Activated CD4-positive, alpha-beta T cell treated with anti-CD3 and anti-CD28 coated beads, Interleukin-2, amount 10 ng/mL, durations not matched to agents 24 days and 14 days (primary cell): Measurements from ENCODE around the gene MYH15. TPM values are rescaled to one million over a fixed set of nuclear protein-coding genes. Genes with fewer than 3 reads are reported as not detected.
A peak's percentile ranks its signal among the peaks of the same experiment; 100 is the strongest.

Experiments used
- DNase-seq: peaks from one replicate; pipeline ENCODE4 v3.0.0; 2022
- H3K27ac Mint-ChIP-seq: one replicate; pipeline ENCODE4 v1.8.0; 2022; ENCODE audit warnings: mild to moderate bottlenecking, mixed read lengths
- H3K27me3 Mint-ChIP-seq: one replicate; pipeline ENCODE4 v1.8.0; 2022; ENCODE audit warnings: mixed read lengths
- H3K36me3 Mint-ChIP-seq: one replicate; pipeline ENCODE4 v1.8.0; 2022; ENCODE audit warnings: low read depth, mild to moderate bottlenecking, mixed read lengths
- H3K4me1 Mint-ChIP-seq: one replicate; pipeline ENCODE4 v1.8.0; 2021; ENCODE audit warnings: mixed read lengths
- H3K4me3 Mint-ChIP-seq: one replicate; pipeline ENCODE4 v1.8.0; 2022; ENCODE audit warnings: mild to moderate bottlenecking, moderate library complexity, mixed read lengths
- H3K9me3 Mint-ChIP-seq: one replicate; pipeline ENCODE4 v1.8.0; 2021; ENCODE audit warnings: mixed read lengths
- intact Hi-C: fragments of 100-400 bp; cut with micrococcal nuclease; formaldehyde crosslinking; loops from one replicate; pipeline ENCODE4 v1.15.1; 2023
- total RNA-seq: library from RNA; stranded (reverse); gene quantifications from 2 replicates; pipeline ENCODE4 v1.2.3, GENCODE V29; 2022

MYH15 gene
- total RNA-seq, 1 donor from 2014 or later: 0.12 TPM

GRCh38 chr3:108525971-108526370 lies 15.6 kb upstream of the MYH15 start:
- intact Hi-C loops: no loop called here
- Mint-ChIP-seq H3K36me3 (no peaks in the 10 kb centered on the region), H3K27me3 (peaks cover 27% of the 10 kb centered on the region), H3K27ac (no peak overlapping the region), H3K4me1 (no peaks in the 10 kb centered on the region), H3K4me3 (no peak overlapping the region), H3K9me3 (no peaks in the 10 kb centered on the region)
- DNase-seq: peak; percentile 25

DNA sequence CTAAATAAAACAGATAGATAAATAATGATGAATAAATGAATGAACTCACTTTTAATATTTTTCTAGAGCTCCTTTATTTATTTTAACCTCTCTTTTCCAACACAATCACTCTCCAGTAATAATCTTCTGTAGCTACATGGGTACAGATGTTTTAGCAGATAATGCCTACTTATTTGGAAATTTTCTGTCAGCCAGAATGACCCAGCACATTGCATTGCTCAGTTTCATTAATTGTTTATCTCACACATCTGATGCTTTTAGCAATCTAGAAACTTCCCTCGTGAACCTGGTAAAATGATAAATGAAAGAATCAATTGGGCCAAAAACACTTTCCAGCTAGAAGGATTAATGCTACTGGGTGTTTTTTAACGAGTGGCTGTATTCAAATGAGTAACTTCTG lies 14.9 kb upstream of the MYH15 start:
- intact Hi-C loops: no loop called here
- DNase-seq: peak; percentile 0
- peaks cover under 1% of the 10 kb centered on the region for H3K9me3 Mint-ChIP-seq
- H3K27me3 Mint-ChIP-seq: peaks cover 22% of the 10 kb centered on the region
- no peak overlapping the region for H3K27ac Mint-ChIP-seq
- no peaks in the 10 kb centered on the region for H3K4me1 Mint-ChIP-seq
- no peaks in the 10 kb centered on the region for H3K36me3 Mint-ChIP-seq
- no peak overlapping the region for H3K4me3 Mint-ChIP-seq

GRCh38 chr3:108524537-108524936 lies 14.1 kb upstream of the MYH15 start:
- Mint-ChIP-seq H3K27ac (no peak overlapping the region), H3K36me3 (no peaks in the 10 kb centered on the region), H3K9me3 (peaks cover 4% of the 10 kb centered on the region), H3K27me3 (peaks cover 17% of the 10 kb centered on the region), H3K4me1 (no peaks in the 10 kb centered on the region), H3K4me3 (no peak overlapping the region)
- DNase-seq: no peak
- intact Hi-C loops: no loop called here

GRCh38 chr3:108518895-108519294 lies 8.5 kb upstream of the MYH15 start:
- Mint-ChIP-seq H3K27ac (no peak overlapping the region), H3K4me3 (no peak overlapping the region), H3K36me3 (no peaks in the 10 kb centered on the region), H3K4me1 (no peaks in the 10 kb centered on the region), H3K9me3 (peaks cover 4% of the 10 kb centered on the region), H3K27me3 (peaks cover 23% of the 10 kb centered on the region)
- DNase-seq: no peak
- intact Hi-C loops: no loop called here

DNA sequence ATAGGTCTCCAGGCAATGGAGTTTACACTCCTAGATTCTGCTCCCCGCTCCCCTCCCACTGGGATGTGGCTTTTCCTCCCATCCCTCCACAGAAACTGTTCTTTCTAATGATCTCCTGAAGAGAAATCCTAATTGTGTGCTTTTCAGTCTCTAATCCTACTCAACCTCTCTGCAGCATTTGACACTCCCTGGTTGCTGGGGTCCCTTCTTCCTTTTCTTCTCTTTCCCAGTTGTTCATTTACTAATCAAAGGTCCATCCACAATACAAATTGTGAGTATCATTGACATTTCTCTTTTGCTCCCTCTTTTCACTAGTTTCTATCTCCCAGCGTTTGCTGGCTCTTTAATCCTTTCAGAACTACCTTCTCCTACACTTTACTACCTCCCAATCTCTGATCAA lies 6.5 kb upstream of the MYH15 start:
- no peaks in the 10 kb centered on the region for H3K36me3 Mint-ChIP-seq
- no peak for DNase-seq
- H3K4me3 Mint-ChIP-seq: no peak overlapping the region
- peaks cover 2% of the 10 kb centered on the region for H3K4me1 Mint-ChIP-seq
- intact Hi-C loops: no loop called here
- peaks cover 18% of the 10 kb centered on the region for H3K27me3 Mint-ChIP-seq
- H3K9me3 Mint-ChIP-seq: peaks cover 4% of the 10 kb centered on the region
- no peak overlapping the region for H3K27ac Mint-ChIP-seq

DNA sequence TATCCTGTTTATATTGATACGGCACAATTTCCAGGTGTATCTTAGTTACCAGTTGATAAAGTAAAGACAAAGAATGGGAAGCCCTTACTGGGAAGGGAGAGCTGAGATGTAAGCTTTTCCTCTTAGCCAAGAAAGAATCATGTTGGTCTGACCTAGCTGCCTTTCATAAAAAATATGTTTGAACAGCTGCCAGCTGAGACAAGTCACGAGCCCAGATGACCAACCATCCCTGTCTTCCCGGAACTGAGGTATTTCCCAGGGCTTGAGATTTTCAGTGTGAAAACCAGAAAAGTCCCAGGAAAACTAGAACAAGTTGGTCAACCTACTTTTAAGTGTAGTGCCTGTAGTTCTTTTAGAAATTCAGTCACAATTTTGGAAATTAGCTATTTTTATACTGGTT lies 3.6 kb upstream of the MYH15 start:
- Mint-ChIP-seq H3K36me3 (no peaks in the 10 kb centered on the region), H3K27me3 (peaks cover 13% of the 10 kb centered on the region), H3K4me3 (no peak overlapping the region)

DNA sequence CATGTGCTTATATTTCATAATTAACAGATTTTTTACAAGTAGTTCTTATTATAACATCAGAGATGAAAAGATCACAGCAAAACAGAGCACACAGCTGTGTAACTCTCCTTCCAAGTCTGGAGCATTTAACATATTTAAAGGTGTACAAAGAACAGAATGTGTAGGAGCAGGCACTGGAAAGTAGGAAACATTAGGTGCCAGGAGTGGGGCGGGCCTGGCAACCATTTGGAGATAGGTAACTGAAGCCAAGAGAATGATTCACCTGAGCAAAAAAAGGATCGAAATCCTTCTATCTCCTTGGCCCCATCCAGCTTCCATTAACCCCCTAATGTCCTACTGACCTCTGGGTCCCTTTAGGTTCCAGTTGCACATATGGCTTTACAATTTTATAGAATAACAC lies 2.3 kb upstream of the MYH15 start:
- H3K9me3 Mint-ChIP-seq: no peaks in the 10 kb centered on the region

More for the DNA sequence above, 3.6 kb upstream of the MYH15 start:
- no peaks in the 10 kb centered on the region for H3K9me3 Mint-ChIP-seq
- intact Hi-C loops: no loop called here
- no peak overlapping the region for H3K27ac Mint-ChIP-seq
- peaks cover 2% of the 10 kb centered on the region for H3K4me1 Mint-ChIP-seq
- DNase-seq: no peak

DNA sequence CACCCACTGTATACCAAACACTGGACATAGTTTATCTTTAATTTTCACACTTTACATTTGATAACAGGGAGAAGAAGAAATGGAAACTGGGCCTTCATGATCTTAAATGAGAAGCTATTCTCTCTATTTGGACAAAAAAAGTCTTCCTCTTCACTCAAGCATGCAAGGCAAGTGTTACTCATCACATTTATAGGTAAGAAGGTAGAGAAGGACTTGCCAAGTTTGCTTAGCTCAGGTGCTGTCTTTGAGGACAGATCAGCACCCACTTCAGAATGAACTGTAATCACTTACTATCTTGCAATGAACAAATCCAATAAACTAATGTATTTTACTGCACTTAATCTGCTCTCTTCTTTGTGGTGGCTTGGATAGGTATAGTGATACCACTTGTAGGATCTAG lies 1.1 kb upstream of the MYH15 start:
- DNase-seq: no peak
- intact Hi-C loops: no loop called here
- H3K27me3 Mint-ChIP-seq: peaks cover 5% of the 10 kb centered on the region

More for the DNA sequence above, 2.3 kb upstream of the MYH15 start:
- no peaks in the 10 kb centered on the region for H3K36me3 Mint-ChIP-seq
- peaks cover 10% of the 10 kb centered on the region for H3K27me3 Mint-ChIP-seq
- no peak for DNase-seq
- H3K27ac Mint-ChIP-seq: no peak overlapping the region
- no peak overlapping the region for H3K4me3 Mint-ChIP-seq
- H3K4me1 Mint-ChIP-seq: peaks cover 2% of the 10 kb centered on the region
- intact Hi-C loops: no loop called here

DNA sequence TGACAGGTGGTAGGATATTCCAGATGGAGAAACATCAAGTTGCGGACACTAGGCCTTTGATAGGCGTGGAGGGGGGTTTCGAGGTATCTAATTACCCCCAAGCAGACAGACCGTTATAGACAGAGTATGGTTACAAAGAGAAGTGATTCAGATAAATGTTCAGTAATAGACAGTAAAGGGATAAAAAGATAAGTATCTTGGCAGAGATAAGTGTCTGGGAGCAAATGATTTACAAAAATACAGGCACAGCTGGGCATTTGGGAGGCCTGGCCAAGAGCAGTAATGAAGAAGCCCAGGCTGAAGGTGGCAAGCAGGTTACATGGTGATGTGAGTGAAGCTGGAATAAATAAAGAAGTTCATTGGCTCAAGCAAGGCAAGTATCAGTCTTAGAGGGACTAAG lies 659 bp upstream of the MYH15 start:
- H3K27me3 Mint-ChIP-seq: peaks cover 8% of the 10 kb centered on the region

More for the DNA sequence above, 1.1 kb upstream of the MYH15 start:
- H3K4me3 Mint-ChIP-seq: no peak overlapping the region
- no peak overlapping the region for H3K27ac Mint-ChIP-seq
- no peaks in the 10 kb centered on the region for H3K36me3 Mint-ChIP-seq
- no peaks in the 10 kb centered on the region for H3K9me3 Mint-ChIP-seq
- peaks cover 2% of the 10 kb centered on the region for H3K4me1 Mint-ChIP-seq

GRCh38 chr3:108509871-108510270 lies 525 bp downstream of the MYH15 start:
- Mint-ChIP-seq H3K4me3 (no peak overlapping the region), H3K27ac (no peak overlapping the region), H3K4me1 (peaks cover 2% of the 10 kb centered on the region), H3K9me3 (no peaks in the 10 kb centered on the region), H3K36me3 (no peaks in the 10 kb centered on the region), H3K27me3 (peaks cover 4% of the 10 kb centered on the region)
- intact Hi-C loops: no loop called here
- DNase-seq: no peak

More for the DNA sequence above, 659 bp upstream of the MYH15 start:
- no peak overlapping the region for H3K4me3 Mint-ChIP-seq
- H3K9me3 Mint-ChIP-seq: no peaks in the 10 kb centered on the region
- intact Hi-C loops: no loop called here
- no peak for DNase-seq
- H3K27ac Mint-ChIP-seq: no peak overlapping the region
- H3K36me3 Mint-ChIP-seq: no peaks in the 10 kb centered on the region
- peaks cover 2% of the 10 kb centered on the region for H3K4me1 Mint-ChIP-seq

- peaks cover 2% of the 10 kb centered on the region for H3K4me1 Mint-ChIP-seq
- H3K4me3 Mint-ChIP-seq: no peak overlapping the region
- intact Hi-C loops: no loop called here
- no peak for DNase-seq
- H3K27ac Mint-ChIP-seq: no peak overlapping the region
- peaks cover 6% of the 10 kb centered on the region for H3K27me3 Mint-ChIP-seq
- H3K9me3 Mint-ChIP-seq: no peaks in the 10 kb centered on the region
- no peaks in the 10 kb centered on the region for H3K36me3 Mint-ChIP-seq
Observed at GRCh38 chr3:108509263-108509662, 1.1 kb downstream of the MYH15 start.

- no peak overlapping the region for H3K27ac Mint-ChIP-seq
- intact Hi-C loops: no loop called here
- H3K27me3 Mint-ChIP-seq: peaks cover 8% of the 10 kb centered on the region
- H3K36me3 Mint-ChIP-seq: no peaks in the 10 kb centered on the region
- no peak for DNase-seq
- H3K4me3 Mint-ChIP-seq: no peak overlapping the region
- no peaks in the 10 kb centered on the region for H3K9me3 Mint-ChIP-seq
- no peaks in the 10 kb centered on the region for H3K4me1 Mint-ChIP-seq
Observed at GRCh38 chr3:108507902-108508301, 2.5 kb downstream of the MYH15 start.

GRCh38 chr3:108505811-108506210 lies 4.6 kb downstream of the MYH15 start:
- DNase-seq: no peak
- Mint-ChIP-seq H3K27me3 (peaks cover 8% of the 10 kb centered on the region), H3K4me1 (no peaks in the 10 kb centered on the region), H3K27ac (no peak overlapping the region), H3K4me3 (no peak overlapping the region), H3K36me3 (no peaks in the 10 kb centered on the region), H3K9me3 (no peaks in the 10 kb centered on the region)
- intact Hi-C loops: no loop called here

- H3K27ac Mint-ChIP-seq: no peak overlapping the region
- DNase-seq: no peak
- H3K36me3 Mint-ChIP-seq: no peaks in the 10 kb centered on the region
- no peaks in the 10 kb centered on the region for H3K4me1 Mint-ChIP-seq
- no peaks in the 10 kb centered on the region for H3K9me3 Mint-ChIP-seq
- H3K27me3 Mint-ChIP-seq: peaks cover 8% of the 10 kb centered on the region
- intact Hi-C loops: no loop called here
- no peak overlapping the region for H3K4me3 Mint-ChIP-seq
Observed at GRCh38 chr3:108503722-108504121, 6.7 kb downstream of the MYH15 start.

- peaks cover 7% of the 10 kb centered on the region for H3K27me3 Mint-ChIP-seq
Observed at GRCh38 chr3:108501535-108501934, 8.9 kb downstream of the MYH15 start.

More at GRCh38 chr3:108501535-108501934, 8.9 kb downstream of the MYH15 start:
- no peak overlapping the region for H3K4me3 Mint-ChIP-seq
- H3K27ac Mint-ChIP-seq: no peak overlapping the region
- no peak for DNase-seq
- H3K9me3 Mint-ChIP-seq: no peaks in the 10 kb centered on the region
- no peaks in the 10 kb centered on the region for H3K4me1 Mint-ChIP-seq
- intact Hi-C loops: no loop called here
- no peaks in the 10 kb centered on the region for H3K36me3 Mint-ChIP-seq
